CD4-positive, alpha-beta T cell treated with Interleukin-6 at 100 ng/mL for 8 hours (primary cell): ENCODE data around the gene ABCA4.

Experiments used
- DNase-seq: peaks from one replicate; pipeline ENCODE4 v3.0.0-alpha.2; 2020; ENCODE audit warnings: mixed read lengths, low spot score

Gene ABCA4

GRCh38 chr1:94083681-94084080 lies 37.3 kb downstream of the ABCA4 start:
- no peak for DNase-seq

GRCh38 chr1:94081566-94082344 lies 39.2 kb downstream of the ABCA4 start:
- DNase-seq: no peak

GRCh38 chr1:94079989-94080388 lies 41.0 kb downstream of the ABCA4 start:
- DNase-seq: no peak

- no peak for DNase-seq
Measured at GRCh38 chr1:94079080-94079940, 41.6 kb downstream of the ABCA4 start.

- DNase-seq: no peak
Measured at GRCh38 chr1:94072840-94073522, 48.0 kb downstream of the ABCA4 start.

GRCh38 chr1:94071976-94072375 lies 49.0 kb downstream of the ABCA4 start:
- no peak for DNase-seq

- DNase-seq: no peak
Measured at GRCh38 chr1:94071391-94071790, 49.6 kb downstream of the ABCA4 start.

- no peak for DNase-seq
Measured at GRCh38 chr1:94070865-94071264, 50.1 kb downstream of the ABCA4 start.

- DNase-seq: no peak
Measured at GRCh38 chr1:94069919-94070285, 51.0 kb downstream of the ABCA4 start.

- no peak for DNase-seq
Measured at GRCh38 chr1:94068999-94069918, 51.7 kb downstream of the ABCA4 start.

- no peak for DNase-seq
Measured at GRCh38 chr1:94068096-94068998, 52.6 kb downstream of the ABCA4 start.

- DNase-seq: no peak
Measured at GRCh38 chr1:94067196-94067595, 53.8 kb downstream of the ABCA4 start.

- DNase-seq: no peak
Measured at GRCh38 chr1:94063379-94063778, 57.6 kb downstream of the ABCA4 start.

GRCh38 chr1:94061513-94062443 lies 59.2 kb downstream of the ABCA4 start:
- no peak for DNase-seq

GRCh38 chr1:94060720-94061119 lies 60.2 kb downstream of the ABCA4 start:
- no peak for DNase-seq

GRCh38 chr1:94058766-94059165 lies 62.2 kb downstream of the ABCA4 start:
- no peak for DNase-seq

- no peak for DNase-seq
Measured at GRCh38 chr1:94056996-94057395, 64.0 kb downstream of the ABCA4 start.

- DNase-seq: no peak
Measured at GRCh38 chr1:94056171-94056570, 64.8 kb downstream of the ABCA4 start.

- DNase-seq: no peak
Measured at GRCh38 chr1:94055459-94056122, 65.4 kb downstream of the ABCA4 start.
